CD1c-positive myeloid dendritic cell (primary cell): Measurements from ENCODE around the gene C22orf42.
A peak's percentile ranks its signal among the peaks of the same experiment; 100 is the strongest.
"Not testable (repeated sequence)": the region's sequence is repeated elsewhere in the genome, so short reads cannot be mapped to it uniquely, and the experiment has no call there.

Source experiments
- DNase-seq: peaks from one replicate; pipeline ENCODE4 v3.0.0-alpha.2; 2016; ENCODE audit errors: extremely low spot score

C22orf42 gene

GRCh38 chr22:32185821-32186220 lies 26.7 kb upstream of the C22orf42 start:
- DNase-seq = no peak

GRCh38 chr22:32183625-32184024 lies 24.5 kb upstream of the C22orf42 start:
- DNase-seq = no peak

GRCh38 chr22:32181043-32181442 lies 21.9 kb upstream of the C22orf42 start:
- DNase-seq = no peak

- DNase-seq = peak; percentile 5
Measured at GRCh38 chr22:32177221-32177765, 18.2 kb upstream of the C22orf42 start.

GRCh38 chr22:32175683-32176644 lies 16.9 kb upstream of the C22orf42 start:
- no peak for DNase-seq

GRCh38 chr22:32175115-32175514 lies 16.0 kb upstream of the C22orf42 start:
- no peak for DNase-seq

GRCh38 chr22:32165681-32166080 lies 6.6 kb upstream of the C22orf42 start:
- DNase-seq = no peak

- DNase-seq = peak; percentile 53
Measured at GRCh38 chr22:32164075-32164860, 5.2 kb upstream of the C22orf42 start.

GRCh38 chr22:32160411-32160810 lies 1.3 kb upstream of the C22orf42 start:
- DNase-seq = not testable (repeated sequence)

GRCh38 chr22:32157632-32158031 lies 1.5 kb downstream of the C22orf42 start:
- DNase-seq = not testable (repeated sequence)

GRCh38 chr22:32154727-32155126 lies 4.4 kb downstream of the C22orf42 start:
- not testable (repeated sequence) for DNase-seq

GRCh38 chr22:32151641-32152040 lies 7.5 kb downstream of the C22orf42 start:
- peak; percentile 44 for DNase-seq

GRCh38 chr22:32150647-32151046 lies 8.5 kb downstream of the C22orf42 start:
- DNase-seq = peak; percentile 49

GRCh38 chr22:32148372-32148771 lies 10.7 kb downstream of the C22orf42 start:
- peak; percentile 53 for DNase-seq

- not testable (repeated sequence) for DNase-seq
Measured at GRCh38 chr22:32147128-32147527, 12.0 kb downstream of the C22orf42 start.

- DNase-seq = peak; percentile 88
Measured at GRCh38 chr22:32144496-32145274, 14.4 kb downstream of the C22orf42 start.

- DNase-seq = no peak
Measured at GRCh38 chr22:32142600-32142999, 16.5 kb downstream of the C22orf42 start.

GRCh38 chr22:32140688-32141087 lies 18.4 kb downstream of the C22orf42 start:
- not testable (repeated sequence) for DNase-seq

- DNase-seq = peak; percentile 45
Measured at GRCh38 chr22:32138576-32138975, 20.5 kb downstream of the C22orf42 start.

- DNase-seq = peak; percentile 78
Measured at GRCh38 chr22:32137731-32138324, 21.3 kb downstream of the C22orf42 start.

- DNase-seq = not testable (repeated sequence)
Measured at GRCh38 chr22:32136881-32137280, 22.2 kb downstream of the C22orf42 start.
